K562 (cell line): ENCODE data around the gene PDE9A. TPM values are rescaled to one million over a fixed set of nuclear protein-coding genes. Genes with fewer than 3 reads are reported as not detected.

Experiments used
- ATAC-seq: fragments of 200-7000 bp; cut with Tn5 transposase; 3 replicates; pipeline ENCODE4 v1.9.1; 2020; ENCODE audit warnings: moderate library complexity
- BruUV-seq: library from RNA; stranded (reverse); fragments of 400-500 nt; replicated peaks from 2 replicates; lab custom pipeline; 2021; lab: Mats Ljungman, UMichigan
- CTCF ChIA-PET: fragments of 300-600 bp; formaldehyde crosslinking; extraction: SDS; loops from one replicate; lab custom pipeline; 2021; ENCODE audit warnings: low intra/inter-chr PET ratio; lab: Yijun Ruan, JAX
- POLR2A ChIA-PET: fragments of 300-600, 350-650 bp; sonication (Branson Sonifier 250); formaldehyde crosslinking; extraction: SDS; loops from one replicate; lab custom pipeline; 2021; ENCODE audit warnings: antibody characterized with exemption, inconsistent platforms; lab: Yijun Ruan, JAX
- DNase-seq, 4 experiments: peaks; one replicate each; pipeline versions ENCODE4 v3.0.0 to v3.0.0-alpha.2; 2011 to 2018; ENCODE audit warnings: low spot score in 3 of 4, mixed read lengths in 3 of 4; ENCODE audit errors: extremely low read depth in 1 of 4
- FAIRE-seq: peaks from 2 replicates; lab custom pipeline; 2011; peaks lifted over from hg19 to GRCh38; lab: Jason Lieb, UNC
- H2AFZ ChIP-seq: 2 replicates; pipeline ENCODE4 v1.6.0; 2011; ENCODE audit warnings: low read depth, low read length, control low read depth, inconsistent platforms
- H3K27ac ChIP-seq: fragments of 200-600 bp; 3 replicates; pipeline ENCODE4 v1.8.0; 2011; ENCODE audit warnings: low read depth, mild to moderate bottlenecking, control low read depth, inconsistent platforms, low read length, moderate library complexity, mixed read lengths; ENCODE audit errors: extremely low read depth
- H3K27me3 ChIP-seq, 2 experiments: fragments of 300-600 bp in 1 of 2; 2 replicates in 1 of 2; 3 replicates in 1 of 2; pipeline versions ENCODE4 v1.6.0 to v1.8.0; 2011; ENCODE audit warnings: inconsistent platforms in 2 of 2, low read length in 2 of 2, mild to moderate bottlenecking in 1 of 2, mixed read lengths in 1 of 2, moderate library complexity in 1 of 2; ENCODE audit not compliant: control insufficient read depth in 2 of 2, insufficient read depth in 2 of 2
- H3K36me3 ChIP-seq: fragments of 300-600 bp; 3 replicates; pipeline ENCODE4 v1.8.0; 2011; ENCODE audit warnings: mild to moderate bottlenecking, low read length, inconsistent platforms; ENCODE audit not compliant: control insufficient read depth, insufficient read depth
- H3K4me1 ChIP-seq, 2 experiments: fragments of 200-600 bp in 1 of 2; replicated peaks in 1 of 2; 2 replicates in 1 of 2; 3 replicates in 1 of 2; pipeline versions ENCODE4 v1.5.1 to v1.8.0; 2011; ENCODE audit warnings: inconsistent platforms in 2 of 2, low read length in 2 of 2, mild to moderate bottlenecking in 1 of 2, mixed read lengths in 1 of 2, moderate library complexity in 1 of 2; ENCODE audit not compliant: control insufficient read depth in 2 of 2, insufficient read depth in 2 of 2
- H3K4me2 ChIP-seq: 2 replicates; pipeline ENCODE4 v1.6.1; 2011; ENCODE audit warnings: low read length, control low read depth, inconsistent platforms, mixed read lengths; ENCODE audit not compliant: insufficient read depth
- H3K4me3 ChIP-seq: fragments of 200-600 bp; sonication (generic), shearing (Covaris generic); 2 replicates; pipeline ENCODE4 v1.5.1; 2016; ENCODE audit warnings: control low read depth, inconsistent platforms
- H3K79me2 ChIP-seq: fragments of 200-600 bp; 3 replicates; pipeline ENCODE4 v1.8.0; 2011; ENCODE audit warnings: low read length, inconsistent platforms; ENCODE audit not compliant: control insufficient read depth, insufficient read depth
- H3K9ac ChIP-seq, 2 experiments: 2 replicates each; pipeline versions ENCODE4 v1.6.0 to v1.6.1; 2011; ENCODE audit warnings: low read depth in 2 of 2, low read length in 2 of 2, control low read depth in 1 of 2, inconsistent platforms in 1 of 2, mild to moderate bottlenecking in 1 of 2, mixed read lengths in 1 of 2; ENCODE audit not compliant: insufficient read depth in 1 of 2
- H3K9me1 ChIP-seq: one replicate; pipeline ENCODE4 v1.6.0; 2011; ENCODE audit warnings: inconsistent platforms, mild to moderate bottlenecking, low read length, moderate library complexity; ENCODE audit not compliant: control insufficient read depth, insufficient read depth
- H3K9me3 ChIP-seq: replicated peaks from 2 replicates; pipeline ENCODE4 v1.5.1; 2011; ENCODE audit warnings: low read depth, low read length, inconsistent platforms; ENCODE audit not compliant: control insufficient read depth, insufficient read depth
- H4K20me1 ChIP-seq: replicated peaks from 2 replicates; pipeline ENCODE4 v1.6.1; 2011; ENCODE audit warnings: low read length, inconsistent platforms, mixed read lengths; ENCODE audit not compliant: control insufficient read depth, insufficient read depth
- CGGBP1 ChIP-seq: fragments of 250-450 bp; sonication (Bioruptor Pico); IDR thresholded peaks from 2 replicates; pipeline ENCODE4 v1.9.0; 2021; ENCODE audit warnings: mild to moderate bottlenecking
- HDAC2 ChIP-seq: fragments of 450-650 bp; IDR thresholded peaks from 2 replicates; pipeline ENCODE4 v1.6.1; 2016; ENCODE audit warnings: mild to moderate bottlenecking
- NBN ChIP-seq: fragments of 450-650 bp; IDR thresholded peaks from 2 replicates; pipeline ENCODE4 v1.6.1; 2016; ENCODE audit warnings: low read depth, mild to moderate bottlenecking
- STAT5B ChIP-seq: fragments of 250-450 bp; sonication (Bioruptor Pico); IDR thresholded peaks from 2 replicates; pipeline ENCODE4 v1.8.0; 2021; ENCODE audit warnings: mild to moderate bottlenecking, inconsistent platforms
- TCF7L2 ChIP-seq: fragments of 150-350 bp; IDR thresholded peaks from 2 replicates; pipeline ENCODE4 v1.6.1; 2016; ENCODE audit warnings: low read depth, mild to moderate bottlenecking, low read length, moderate library complexity
- U2AF1 ChIP-seq: fragments of 200-400 bp; formaldehyde crosslinking; optimal IDR thresholded peaks from 2 replicates; pipeline ENCODE3; 2017; ENCODE audit warnings: mild to moderate bottlenecking, low read depth, low read length, moderate library complexity
- YY1 ChIP-seq, 3 experiments: IDR thresholded peaks; 2 replicates each; pipeline ENCODE4 v1.6.1; 2011; ENCODE audit warnings: low read length in 2 of 3, mild to moderate bottlenecking in 2 of 3, moderate library complexity in 2 of 3, borderline replicate concordance in 1 of 3, control low read depth in 1 of 3, low read depth in 1 of 3; ENCODE audit not compliant: insufficient read depth in 3 of 3, insufficient replicate concordance in 2 of 3, control insufficient read depth in 1 of 3, insufficient read length in 1 of 3; ENCODE audit errors: extremely low read depth in 1 of 3
- ZNF197 ChIP-seq: fragments of 200-800 bp; sonication (Bioruptor generic); IDR thresholded peaks from 2 replicates; pipeline ENCODE4 v1.6.1; 2016; ENCODE audit warnings: low read depth, missing genetic modification characterization, missing compliant biosample characterization
- ZNF217 ChIP-seq: sonication (generic); formaldehyde crosslinking; IDR thresholded peaks from 2 replicates; pipeline ENCODE4 v1.8.0; 2022; ENCODE audit warnings: mild to moderate bottlenecking, missing genetic modification reagents
- ZNF76 ChIP-seq: fragments of 250-450 bp; sonication (Bioruptor Pico); IDR thresholded peaks from 2 replicates; pipeline ENCODE4 v1.4.0; 2020; ENCODE audit warnings: mild to moderate bottlenecking, moderate library complexity, borderline replicate concordance
- WGBS: fragments of 100-300 bp; shearing (Covaris generic); methylation state at CpG from one replicate; pipeline ENCODE4 v1.1.6; 2016; ENCODE audit warnings: low coverage, mixed read lengths; ENCODE audit not compliant: insufficient coverage; ENCODE audit errors: missing lambda C conversion rate; 5-methylcytosine and 5-hydroxymethylcytosine counted together
- in situ Hi-C: fragments of 300-500 bp; cut with MboI; formaldehyde crosslinking; loops from 4 replicates; pipeline ENCODE4 v1.15.0; 2018; ENCODE audit warnings: inconsistent platforms, mixed read lengths
- intact Hi-C: fragments of 100-400 bp; cut with micrococcal nuclease; formaldehyde crosslinking; loops from 2 replicates; pipeline ENCODE4 v1.14.2; 2022
- polyA plus RNA-seq, 8 experiments: library from polyadenylated mRNA; depleted of rRNA in 4 of 8; stranded (reverse) in 5 of 8; unstranded in 3 of 8; fragments of >200 nt; fragmentation: Nextera tagmentation in 2 of 8; fragmentation: Illumina TruSeq in 1 of 8; extraction: Ambion mirVana in 2 of 8; extraction: Trizol in 1 of 8; gene quantifications; 2 replicates each; pipeline versions ENCODE4 v1.2.1 to v1.2.3, GENCODE V29; 2011 to 2014; ENCODE audit warnings: inconsistent platforms in 1 of 8, missing spikeins in 1 of 8
- total RNA-seq, 7 experiments: library from RNA; depleted of rRNA in 6 of 7; stranded (reverse); fragments of >200 nt in 6 of 7; fragmentation: Illumina TruSeq in 2 of 7; extraction: Trizol in 2 of 7; gene quantifications; 2 replicates each; pipeline versions ENCODE4 v1.2.1 to v1.2.3, GENCODE V29; 2011 to 2021; ENCODE audit warnings: low replicate concordance in 1 of 7
- TF ChIP-seq, protein P1 (sequence below): fragments of 450-650 bp; formaldehyde crosslinking; IDR thresholded peaks from 2 replicates; pipeline ENCODE4 v1.4.0; 2020; ENCODE audit warnings: mild to moderate bottlenecking, moderate library complexity
- TF ChIP-seq, protein P2 (sequence below): sonication (generic); formaldehyde crosslinking; IDR thresholded peaks from 2 replicates; pipeline ENCODE4 v1.8.1; 2023; ENCODE audit warnings: missing genetic modification reagents, mild to moderate bottlenecking, borderline replicate concordance

The PDE9A gene
- total and polyA plus RNA-seq, 9 of the 15 experiments (the other 6 are each of a cell fraction or from before 2014, with no cell fraction given): 0.07 to 0.27 TPM; not detected in 7

DNA sequence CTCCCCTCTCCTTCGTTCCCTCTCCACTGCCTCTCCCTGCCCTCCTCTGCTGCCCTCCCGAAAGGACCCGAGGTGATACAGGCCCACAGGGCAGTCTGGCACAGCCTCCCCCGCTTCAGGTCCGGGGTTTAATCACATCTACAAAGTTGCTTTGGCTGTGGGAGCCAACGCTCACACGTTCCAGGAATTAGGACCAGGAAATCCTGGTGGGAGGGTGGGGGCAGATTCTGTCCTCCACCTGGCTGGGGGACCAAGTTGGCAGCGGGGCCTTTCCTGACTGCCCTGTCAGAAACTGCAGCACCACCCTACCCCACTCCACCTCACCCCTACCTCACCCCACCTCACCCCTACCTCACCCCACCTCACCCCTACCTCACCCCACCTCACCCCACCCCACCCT, 130.9 kb downstream of the PDE9A start:
- Histone ChIP-seq H2AFZ (no peak overlapping the region), H3K4me3 (no peak overlapping the region), H3K9me3 (peaks cover 2% of the 10 kb centered on the region; the same call in 1 of the 2 replicates), H4K20me1 (peaks cover 14% of the 10 kb centered on the region; the same call in 1 of the 2 replicates), H3K9ac (no peak overlapping the region), H3K79me2 (no peaks in the 10 kb centered on the region), H3K27me3 (peaks cover 64 to 77% of the 10 kb centered on the region in 2 experiments), H3K4me2 (no peak overlapping the region), H3K36me3 (no peaks in the 10 kb centered on the region), H3K27ac (no peak overlapping the region), H3K4me1 (peaks cover 0 to 12% of the 10 kb centered on the region in 2 experiments; a peak in 2 of 5 replicates), H3K9me1 (peaks cover 3% of the 10 kb centered on the region)
- FAIRE-seq (no peak), ATAC-seq (no peak), DNase-seq (no peak)
- intact Hi-C loops: no loop called here
- POLR2A ChIA-PET: no interaction called here
- WGBS: 7% methylated on average over 7 of the region's 8 CpGs
- TF ChIP-seq YY1 (IDR thresholded peaks at IDR 0.05; ENCODE audit: borderline replicate concordance in 1 of 3, control insufficient read depth in 1 of 3, extremely low read depth in 1 of 3, insufficient read depth in 3 of 3, insufficient read length in 1 of 3, insufficient replicate concordance in 2 of 3, low read depth in 1 of 3, low read length in 2 of 3) (no peak), STAT5B (CRISPR knock-in tag) (no peak), NBN (no peak), ZNF217 (CRISPR knock-in tag) (no peak), ZNF76 (CRISPR knock-in tag) (no peak), ZNF197 (CRISPR knock-in tag) (no peak), HDAC2 (no peak), TCF7L2 (no peak), CGGBP1 (no peak), U2AF1 (no peak)
- TF ChIP-seq, protein P1, sequence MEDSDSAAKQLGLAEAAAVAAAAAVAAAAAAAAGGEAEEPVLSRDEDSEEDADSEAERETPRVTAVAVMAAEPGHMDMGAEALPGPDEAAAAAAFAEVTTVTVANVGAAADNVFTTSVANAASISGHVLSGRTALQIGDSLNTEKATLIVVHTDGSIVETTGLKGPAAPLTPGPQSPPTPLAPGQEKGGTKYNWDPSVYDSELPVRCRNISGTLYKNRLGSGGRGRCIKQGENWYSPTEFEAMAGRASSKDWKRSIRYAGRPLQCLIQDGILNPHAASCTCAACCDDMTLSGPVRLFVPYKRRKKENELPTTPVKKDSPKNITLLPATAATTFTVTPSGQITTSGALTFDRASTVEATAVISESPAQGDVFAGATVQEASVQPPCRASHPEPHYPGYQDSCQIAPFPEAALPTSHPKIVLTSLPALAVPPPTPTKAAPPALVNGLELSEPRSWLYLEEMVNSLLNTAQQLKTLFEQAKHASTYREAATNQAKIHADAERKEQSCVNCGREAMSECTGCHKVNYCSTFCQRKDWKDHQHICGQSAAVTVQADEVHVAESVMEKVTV: no peak
- TF ChIP-seq, protein P2, sequence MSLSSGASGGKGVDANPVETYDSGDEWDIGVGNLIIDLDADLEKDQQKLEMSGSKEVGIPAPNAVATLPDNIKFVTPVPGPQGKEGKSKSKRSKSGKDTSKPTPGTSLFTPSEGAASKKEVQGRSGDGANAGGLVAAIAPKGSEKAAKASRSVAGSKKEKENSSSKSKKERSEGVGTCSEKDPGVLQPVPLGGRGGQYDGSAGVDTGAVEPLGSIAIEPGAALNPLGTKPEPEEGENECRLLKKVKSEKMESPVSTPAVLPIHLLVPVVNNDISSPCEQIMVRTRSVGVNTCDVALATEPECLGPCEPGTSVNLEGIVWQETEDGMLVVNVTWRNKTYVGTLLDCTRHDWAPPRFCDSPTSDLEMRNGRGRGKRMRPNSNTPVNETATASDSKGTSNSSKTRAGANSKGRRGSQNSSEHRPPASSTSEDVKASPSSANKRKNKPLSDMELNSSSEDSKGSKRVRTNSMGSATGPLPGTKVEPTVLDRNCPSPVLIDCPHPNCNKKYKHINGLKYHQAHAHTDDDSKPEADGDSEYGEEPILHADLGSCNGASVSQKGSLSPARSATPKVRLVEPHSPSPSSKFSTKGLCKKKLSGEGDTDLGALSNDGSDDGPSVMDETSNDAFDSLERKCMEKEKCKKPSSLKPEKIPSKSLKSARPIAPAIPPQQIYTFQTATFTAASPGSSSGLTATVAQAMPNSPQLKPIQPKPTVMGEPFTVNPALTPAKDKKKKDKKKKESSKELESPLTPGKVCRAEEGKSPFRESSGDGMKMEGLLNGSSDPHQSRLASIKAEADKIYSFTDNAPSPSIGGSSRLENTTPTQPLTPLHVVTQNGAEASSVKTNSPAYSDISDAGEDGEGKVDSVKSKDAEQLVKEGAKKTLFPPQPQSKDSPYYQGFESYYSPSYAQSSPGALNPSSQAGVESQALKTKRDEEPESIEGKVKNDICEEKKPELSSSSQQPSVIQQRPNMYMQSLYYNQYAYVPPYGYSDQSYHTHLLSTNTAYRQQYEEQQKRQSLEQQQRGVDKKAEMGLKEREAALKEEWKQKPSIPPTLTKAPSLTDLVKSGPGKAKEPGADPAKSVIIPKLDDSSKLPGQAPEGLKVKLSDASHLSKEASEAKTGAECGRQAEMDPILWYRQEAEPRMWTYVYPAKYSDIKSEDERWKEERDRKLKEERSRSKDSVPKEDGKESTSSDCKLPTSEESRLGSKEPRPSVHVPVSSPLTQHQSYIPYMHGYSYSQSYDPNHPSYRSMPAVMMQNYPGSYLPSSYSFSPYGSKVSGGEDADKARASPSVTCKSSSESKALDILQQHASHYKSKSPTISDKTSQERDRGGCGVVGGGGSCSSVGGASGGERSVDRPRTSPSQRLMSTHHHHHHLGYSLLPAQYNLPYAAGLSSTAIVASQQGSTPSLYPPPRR: no peak
- in situ Hi-C loops: no loop called here
- BruUV-seq: no TSS peak
- CTCF ChIA-PET: no interaction called here
